Choroid plexus epithelial cell (primary cell): ENCODE measurements around the gene UBD.

ENCODE experiments used
- DNase-seq: peaks from one replicate; pipeline ENCODE4 v3.0.0-alpha.2; 2010; ENCODE audit warnings: low read depth
- H3K4me3 ChIP-seq: 2 replicates; pipeline ENCODE4 v1.5.1; 2011; ENCODE audit warnings: low read depth, mild to moderate bottlenecking, control low read depth, low read length, moderate library complexity
- TF ChIP-seq, protein P1 (sequence below): conservative IDR thresholded peaks from 2 replicates; pipeline ENCODE4 v1.5.1; 2011; ENCODE audit warnings: low read depth, mild to moderate bottlenecking, control low read depth, inconsistent platforms, low read length, moderate library complexity

Gene UBD

DNA sequence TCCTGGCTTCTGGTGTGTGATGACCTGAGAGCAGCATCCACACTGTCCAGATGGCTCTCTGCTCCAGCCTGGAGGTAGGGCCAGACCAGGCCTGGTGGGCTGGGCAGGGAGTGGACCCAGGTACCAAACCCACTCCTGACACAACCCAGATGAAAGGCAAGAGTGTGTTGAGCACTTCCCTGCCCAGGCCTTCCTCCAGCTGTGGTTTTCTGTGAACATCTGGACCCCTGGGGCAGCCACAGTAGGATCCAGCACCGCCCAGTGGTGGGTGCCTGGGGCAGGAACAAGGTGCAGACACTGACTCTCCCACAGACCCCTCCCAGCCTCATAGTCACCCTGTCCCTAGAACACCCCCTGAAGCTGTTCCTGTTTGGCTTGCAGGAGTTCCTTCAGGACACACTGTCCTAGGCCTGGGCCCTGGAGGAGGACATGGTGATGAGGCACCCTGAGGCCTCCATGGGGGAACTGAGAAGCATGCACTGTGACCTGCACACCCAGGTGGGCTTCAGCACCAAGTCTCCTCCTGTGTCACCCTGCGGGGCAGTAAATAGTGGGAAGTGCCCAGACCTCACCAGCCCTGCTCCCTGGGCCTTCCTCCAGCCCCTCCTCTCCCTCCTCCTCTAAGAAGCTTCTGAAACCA is 28.7 kb downstream of the UBD start:
- H3K4me3 ChIP-seq, result no peak overlapping the region
- TF ChIP-seq, protein P1, sequence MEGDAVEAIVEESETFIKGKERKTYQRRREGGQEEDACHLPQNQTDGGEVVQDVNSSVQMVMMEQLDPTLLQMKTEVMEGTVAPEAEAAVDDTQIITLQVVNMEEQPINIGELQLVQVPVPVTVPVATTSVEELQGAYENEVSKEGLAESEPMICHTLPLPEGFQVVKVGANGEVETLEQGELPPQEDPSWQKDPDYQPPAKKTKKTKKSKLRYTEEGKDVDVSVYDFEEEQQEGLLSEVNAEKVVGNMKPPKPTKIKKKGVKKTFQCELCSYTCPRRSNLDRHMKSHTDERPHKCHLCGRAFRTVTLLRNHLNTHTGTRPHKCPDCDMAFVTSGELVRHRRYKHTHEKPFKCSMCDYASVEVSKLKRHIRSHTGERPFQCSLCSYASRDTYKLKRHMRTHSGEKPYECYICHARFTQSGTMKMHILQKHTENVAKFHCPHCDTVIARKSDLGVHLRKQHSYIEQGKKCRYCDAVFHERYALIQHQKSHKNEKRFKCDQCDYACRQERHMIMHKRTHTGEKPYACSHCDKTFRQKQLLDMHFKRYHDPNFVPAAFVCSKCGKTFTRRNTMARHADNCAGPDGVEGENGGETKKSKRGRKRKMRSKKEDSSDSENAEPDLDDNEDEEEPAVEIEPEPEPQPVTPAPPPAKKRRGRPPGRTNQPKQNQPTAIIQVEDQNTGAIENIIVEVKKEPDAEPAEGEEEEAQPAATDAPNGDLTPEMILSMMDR, result no peak
- no peak for DNase-seq

GRCh38 chr6:29529956-29530355 is 29.6 kb downstream of the UBD start:
- DNase-seq, result no peak
- no peak overlapping the region for H3K4me3 ChIP-seq
- TF ChIP-seq, protein P1, result no peak

- no peak overlapping the region for H3K4me3 ChIP-seq
- TF ChIP-seq, protein P1, result no peak
- no peak for DNase-seq
Observed at GRCh38 chr6:29528988-29529560, 30.5 kb downstream of the UBD start.

DNA sequence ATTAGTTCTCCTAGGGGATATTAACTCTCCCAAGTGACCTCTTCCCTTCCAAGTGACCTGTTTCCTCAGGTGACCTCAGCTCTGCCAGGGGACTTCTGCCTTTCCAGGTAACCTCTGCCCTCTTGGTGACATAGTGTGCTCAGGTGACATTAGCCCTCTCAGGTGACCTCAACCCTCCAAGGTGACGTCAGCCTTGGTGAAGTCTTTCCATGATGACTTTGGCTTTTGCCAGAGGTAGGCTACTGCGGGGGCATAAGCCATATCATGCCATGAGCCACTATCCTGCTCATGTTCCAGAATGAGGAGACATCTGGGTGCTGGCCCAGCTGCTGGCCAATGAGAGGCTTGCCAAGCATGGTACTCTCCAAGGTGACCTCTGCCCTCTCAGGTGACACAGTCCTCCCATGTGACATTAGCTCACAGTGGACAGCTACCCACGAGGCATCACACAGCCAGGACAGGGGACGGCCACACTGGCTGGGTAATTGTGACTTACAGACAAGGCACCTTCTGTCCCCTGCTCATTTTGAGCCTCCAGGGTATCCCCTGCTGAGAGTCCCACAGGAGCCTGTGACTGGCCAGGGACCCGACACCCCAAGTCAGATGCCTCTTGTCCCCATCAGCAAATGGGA is 31.1 kb downstream of the UBD start:
- no peak for DNase-seq
- TF ChIP-seq, protein P1, result no peak
- H3K4me3 ChIP-seq, result no peak overlapping the region

- H3K4me3 ChIP-seq, result no peak overlapping the region
- DNase-seq, result no peak
- TF ChIP-seq, protein P1, result no peak
Observed at GRCh38 chr6:29527564-29527963, 32.0 kb downstream of the UBD start.

GRCh38 chr6:29527126-29527525 is 32.4 kb downstream of the UBD start:
- no peak for DNase-seq
- TF ChIP-seq, protein P1, result no peak
- no peak overlapping the region for H3K4me3 ChIP-seq

DNA sequence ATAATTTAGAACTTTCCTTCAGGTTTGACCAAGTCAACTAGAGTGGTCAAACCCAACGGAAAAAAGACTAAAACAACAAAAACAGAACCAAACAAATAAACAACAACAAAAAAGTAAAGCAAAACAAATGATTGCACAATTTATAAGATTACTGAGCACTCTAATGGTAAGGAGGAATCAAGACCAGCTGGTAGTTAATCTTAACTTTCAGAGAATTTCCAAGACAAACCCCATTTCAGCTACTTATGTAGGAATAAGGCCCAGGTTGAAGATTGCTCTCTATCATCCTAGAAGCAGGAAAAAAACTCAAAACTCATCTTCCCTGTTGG is 34.3 kb downstream of the UBD start:
- no peak overlapping the region for H3K4me3 ChIP-seq
- TF ChIP-seq, protein P1, result no peak
- no peak for DNase-seq
